ENCODE data around the gene IL23R.

GRCh38 chr1:67307251-67308060 lies 141.2 kb downstream of the IL23R start, which contains the start of gene IL12RB2:
- TF ChIP-seq POLR2AphosphoS5 (IDR thresholded peaks at IDR 0.05; ENCODE audit: borderline replicate concordance, low read depth, low read length) (no peak), EZH2 (IDR thresholded peaks at IDR 0.05) (no peak), FOXP2 (optimal IDR thresholded peaks at IDR 0.05; ENCODE audit: control extremely low read depth, extremely low read length, insufficient read depth) (no peak)
